ENCODE measurements around the gene SLC13A3.

The SLC13A3 gene

DNA sequence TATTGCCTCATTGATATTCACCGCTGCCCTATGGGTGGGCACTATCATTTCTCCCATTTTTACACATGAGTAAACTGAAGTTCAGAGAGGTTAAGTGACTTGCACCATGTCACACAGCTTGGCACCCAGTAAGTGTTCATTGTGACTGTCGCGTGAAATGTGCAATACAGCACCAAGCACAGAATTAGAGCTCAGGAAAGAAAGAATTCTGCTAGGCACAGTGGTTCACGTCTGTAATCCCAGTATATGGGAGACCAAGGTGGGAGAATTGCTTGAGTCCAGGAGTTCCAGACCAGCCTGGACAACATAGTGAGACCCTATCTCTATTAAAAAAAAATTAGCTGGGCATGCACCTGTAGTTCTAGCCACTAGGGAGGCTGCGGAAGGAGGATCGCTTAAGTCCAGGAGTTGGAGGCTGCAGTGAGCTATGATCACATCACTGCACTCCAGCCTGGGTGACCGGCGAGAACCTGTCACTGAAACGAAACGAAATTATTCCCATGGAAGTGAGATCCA is 626 bp downstream of the SLC13A3 start:
- DNase-seq, result no peak

DNA sequence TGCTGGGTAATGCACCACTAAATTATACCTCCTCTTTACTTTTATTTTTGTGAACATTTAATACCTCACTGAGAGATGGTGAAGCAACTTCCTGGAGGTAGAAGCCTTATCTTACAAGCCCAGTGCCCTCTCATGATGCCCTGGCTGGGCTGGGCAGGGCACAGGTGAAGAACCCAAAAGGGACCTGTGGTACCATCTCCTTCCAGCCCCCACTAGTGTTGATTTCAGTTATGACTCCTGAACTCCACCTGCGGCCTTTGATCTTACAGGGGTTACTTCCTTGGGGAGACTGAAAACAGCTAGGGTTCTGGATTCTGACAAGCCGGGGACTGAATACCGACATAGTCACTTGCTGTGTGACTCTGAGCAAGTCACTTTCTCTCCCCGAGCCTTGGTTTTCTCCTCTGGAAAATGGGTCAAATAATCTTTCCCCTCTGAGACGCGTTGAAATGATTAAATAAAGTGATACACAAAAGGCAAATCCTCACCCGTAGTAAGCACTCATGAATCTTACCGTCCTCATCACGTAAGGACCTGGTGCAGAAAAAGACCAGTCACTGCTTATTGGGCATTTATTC is 1.2 kb downstream of the SLC13A3 start:
- DNase-seq, result no peak

DNA sequence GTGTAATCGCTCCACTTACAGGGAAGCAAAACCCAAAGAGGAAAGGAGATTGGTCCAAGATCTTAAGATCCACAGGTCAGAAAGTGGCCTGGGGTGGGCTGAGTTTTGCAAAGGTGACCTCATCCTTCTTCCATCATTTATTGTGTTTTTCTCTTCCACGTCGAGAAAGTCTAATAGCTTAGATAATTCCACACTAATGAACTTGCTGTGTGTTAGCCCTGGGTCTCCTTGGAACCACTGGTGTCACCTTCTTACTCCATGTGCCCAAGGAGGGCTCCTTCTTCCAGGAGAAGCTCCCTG is 1.7 kb downstream of the SLC13A3 start:
- no peak for DNase-seq

DNA sequence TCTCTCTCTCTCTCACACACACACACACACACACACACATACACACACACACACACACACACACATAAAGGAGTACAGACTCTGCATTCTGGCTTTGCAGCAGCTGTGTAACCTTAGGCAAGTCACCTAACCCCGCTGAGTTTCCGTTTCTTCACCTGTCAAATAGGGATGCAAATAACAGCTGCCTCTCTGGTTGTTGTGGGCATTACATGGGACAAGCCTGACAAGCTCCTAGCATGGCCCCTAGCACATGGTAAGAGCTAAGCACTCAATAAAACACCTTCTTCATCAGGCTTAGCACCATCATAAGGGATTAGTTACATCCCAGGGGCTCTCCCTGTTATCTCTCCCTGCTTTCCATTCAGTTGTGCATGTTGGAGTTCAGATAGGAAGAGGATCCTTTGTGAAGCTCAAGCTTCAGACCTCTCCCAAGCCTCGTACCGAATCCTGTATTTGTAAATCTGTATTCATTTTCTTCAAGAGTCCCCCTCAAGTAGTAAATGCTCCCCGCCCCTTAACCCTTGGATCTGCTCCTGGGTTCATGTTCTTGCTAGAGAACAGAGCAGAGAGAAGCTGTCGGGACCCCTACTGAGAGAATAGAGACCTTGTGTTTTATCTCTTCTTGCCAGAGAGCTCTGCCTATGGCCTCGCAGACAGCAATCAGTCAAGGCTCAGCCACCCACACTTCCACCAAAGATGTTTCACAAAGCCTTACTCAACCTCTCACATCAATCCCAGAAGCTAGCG is 2.2 kb downstream of the SLC13A3 start:
- no peak for DNase-seq

DNA sequence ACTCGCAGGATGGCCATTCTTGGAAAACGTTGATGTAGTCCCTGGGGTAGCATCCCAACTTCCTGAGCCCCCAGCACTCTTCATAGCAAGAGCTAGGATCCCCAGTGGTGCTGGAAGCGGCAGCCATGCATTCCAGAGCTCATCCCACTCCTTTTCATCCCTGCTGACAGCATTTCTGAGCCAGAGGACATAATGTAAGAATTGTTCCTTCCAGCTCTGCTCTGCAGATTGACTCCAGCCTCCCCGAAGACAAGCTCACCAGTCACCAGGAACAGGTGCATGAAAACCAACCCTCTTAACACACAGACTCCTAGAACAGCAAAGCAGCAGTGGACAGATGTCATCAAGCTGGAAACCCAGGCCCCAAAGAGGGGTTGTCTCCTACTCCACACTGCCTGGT is 3.8 kb downstream of the SLC13A3 start:
- no peak for DNase-seq

DNA sequence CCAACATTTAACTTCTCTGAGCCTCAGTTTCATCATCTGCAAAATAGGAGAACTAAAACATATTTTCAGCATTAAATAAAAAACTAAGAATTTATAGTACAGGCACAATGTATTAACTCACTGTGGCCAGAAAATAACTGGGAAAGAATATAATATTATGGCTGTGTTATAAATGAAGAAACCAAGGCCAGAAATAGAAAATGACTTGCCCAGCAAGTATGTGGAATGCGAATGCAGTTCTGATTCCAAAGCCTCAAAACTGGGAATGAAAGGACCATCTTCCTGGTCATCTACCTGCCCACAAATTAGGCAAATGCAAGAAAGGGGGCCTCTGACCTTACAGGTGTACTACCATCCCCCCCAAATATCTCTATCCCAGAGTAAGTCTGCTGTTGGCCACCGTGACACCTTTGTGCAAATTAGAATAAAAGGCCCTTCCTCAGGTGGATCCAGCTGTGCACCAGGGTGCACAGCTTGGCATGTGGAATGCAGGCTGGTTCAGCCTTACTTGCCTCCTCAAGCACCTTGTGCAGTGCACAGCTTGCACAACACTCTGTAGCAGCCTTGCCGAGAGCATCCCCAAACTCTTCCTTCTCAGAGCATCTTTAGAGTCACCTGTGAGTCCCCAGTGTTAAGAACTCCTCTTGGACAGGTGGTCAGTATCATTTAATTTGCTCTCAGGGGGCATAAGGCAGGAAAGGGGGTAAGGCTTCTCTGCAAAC is 4.4 kb downstream of the SLC13A3 start:
- no peak for DNase-seq

DNA sequence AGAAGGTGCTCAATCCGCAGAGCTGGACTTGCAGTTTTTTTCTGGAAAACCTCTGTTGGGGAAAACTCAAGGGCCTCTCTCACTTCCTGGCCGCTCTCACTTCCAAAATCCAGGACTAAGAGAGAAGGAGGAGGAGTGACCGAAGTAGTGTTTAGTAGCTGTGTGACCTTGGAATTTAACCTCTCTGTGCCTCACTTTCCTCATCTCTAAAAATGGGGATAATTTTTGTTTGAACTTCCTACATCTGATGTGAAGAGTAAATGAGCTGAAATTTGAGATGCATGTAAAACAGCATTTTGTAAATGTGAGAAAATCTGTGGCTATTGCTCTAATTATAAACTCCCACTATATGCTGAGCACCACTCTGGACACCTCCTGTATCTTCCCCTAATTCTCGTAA is 5.1 kb downstream of the SLC13A3 start:
- no peak for DNase-seq

DNA sequence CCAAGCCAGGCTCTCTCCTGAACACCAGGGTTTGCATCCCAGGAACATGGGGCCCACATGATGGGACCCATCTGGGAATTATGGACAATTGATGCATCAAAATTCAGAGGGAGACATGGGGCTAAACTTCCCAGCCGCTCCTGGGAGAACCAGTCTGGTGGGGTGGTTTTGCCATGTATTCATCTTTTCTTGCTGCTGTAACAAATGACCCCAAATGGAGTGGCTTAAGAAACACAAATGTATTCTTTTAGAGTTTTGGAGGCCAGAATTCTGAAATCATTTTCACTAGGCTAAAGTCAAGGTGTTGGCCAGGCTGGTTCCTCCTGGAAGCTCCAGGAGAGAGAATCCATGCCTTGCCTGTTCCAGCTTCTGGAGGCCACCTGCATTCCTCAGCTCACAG is 6.5 kb downstream of the SLC13A3 start:
- DNase-seq, result no peak

DNA sequence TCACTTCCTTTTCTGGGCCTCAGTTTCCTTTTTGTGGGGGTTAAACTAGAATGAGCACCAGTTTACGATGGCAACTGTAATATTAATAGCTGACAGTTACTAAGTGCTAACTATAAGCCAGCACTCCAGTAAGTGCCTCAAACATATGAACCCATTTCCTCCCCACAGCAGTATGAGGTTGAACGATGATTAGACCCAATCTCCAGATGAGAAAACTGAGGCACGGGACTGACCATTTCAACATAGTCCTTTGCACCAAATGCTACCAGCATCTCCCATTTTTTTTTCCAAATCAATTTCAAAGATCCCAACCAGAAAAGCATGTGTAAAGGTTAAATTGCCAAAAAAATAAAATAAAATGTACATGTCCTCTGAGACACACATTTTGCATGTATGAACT is 7.1 kb downstream of the SLC13A3 start:
- no peak for DNase-seq

DNA sequence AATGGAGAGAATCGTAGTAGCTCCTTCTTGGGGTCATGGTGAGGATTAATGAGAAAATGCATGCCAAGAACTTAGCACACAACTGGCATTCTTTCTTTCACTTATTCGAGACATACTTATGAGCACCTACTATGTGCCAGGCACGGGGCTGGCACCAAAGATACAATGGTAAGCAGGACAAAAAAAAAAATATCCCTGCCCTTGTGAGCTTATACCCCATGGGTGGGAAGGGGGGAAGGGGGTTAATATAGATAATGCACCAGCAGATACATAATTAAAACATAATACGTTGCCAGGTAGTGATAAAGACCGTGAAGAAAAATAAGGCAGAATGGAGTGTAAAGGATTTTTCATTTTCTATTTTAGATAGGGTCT is 8.3 kb downstream of the SLC13A3 start:
- no peak for DNase-seq

DNA sequence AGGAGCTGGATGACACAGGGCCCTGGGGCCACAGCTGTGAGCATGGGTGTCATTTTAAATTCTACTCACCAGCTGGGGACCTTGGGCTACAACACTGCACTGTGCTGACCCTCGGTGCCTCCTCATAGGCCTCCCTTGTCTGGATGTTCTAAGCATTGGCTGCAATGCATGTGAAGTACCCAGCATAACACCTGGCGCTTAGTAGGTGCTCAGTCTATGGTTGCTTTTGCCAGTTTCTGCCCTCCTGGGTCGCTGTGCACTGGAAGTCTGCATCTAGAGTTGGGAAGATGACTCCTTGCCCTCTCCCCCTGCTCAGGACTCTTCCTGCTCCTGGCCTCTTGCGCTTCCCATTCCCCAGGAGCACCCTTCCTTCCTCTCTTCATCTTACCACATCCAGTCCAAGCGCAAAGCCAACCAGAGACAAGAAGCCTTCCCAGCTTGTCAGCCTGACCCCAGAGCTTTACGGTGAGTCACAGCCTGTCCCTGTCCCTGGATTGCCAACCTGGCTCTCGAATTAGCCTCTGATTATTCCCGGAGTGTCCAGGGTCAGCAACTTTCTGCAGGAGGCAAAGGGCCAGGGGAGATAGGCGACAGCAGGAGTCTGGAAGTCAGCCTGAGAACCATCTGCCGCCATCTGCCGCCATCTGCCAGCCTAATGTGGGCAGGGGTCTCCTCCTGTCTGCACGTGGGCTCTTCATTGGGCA is 8.8 kb downstream of the SLC13A3 start:
- DNase-seq, result no peak

DNA sequence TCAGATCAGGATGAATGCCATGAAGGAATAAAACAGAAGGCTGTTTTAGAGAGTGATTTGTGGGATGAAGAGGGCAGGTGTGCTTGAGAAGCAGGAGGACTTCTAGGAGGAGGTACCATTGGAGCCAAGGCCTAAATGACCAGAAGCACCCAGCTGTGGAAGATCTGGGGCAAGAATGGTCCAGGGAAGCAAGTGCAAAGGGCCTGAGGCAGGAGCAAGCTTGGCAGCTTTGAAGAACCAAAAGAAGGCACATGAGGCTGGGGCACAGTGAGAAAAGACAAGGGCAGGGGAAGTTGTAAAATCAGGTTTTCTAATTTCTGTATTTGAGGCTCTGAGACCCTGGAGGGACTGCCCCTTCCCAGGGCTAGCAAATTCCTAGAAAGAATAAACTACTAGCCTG is 9.8 kb downstream of the SLC13A3 start:
- DNase-seq, result no peak

DNA sequence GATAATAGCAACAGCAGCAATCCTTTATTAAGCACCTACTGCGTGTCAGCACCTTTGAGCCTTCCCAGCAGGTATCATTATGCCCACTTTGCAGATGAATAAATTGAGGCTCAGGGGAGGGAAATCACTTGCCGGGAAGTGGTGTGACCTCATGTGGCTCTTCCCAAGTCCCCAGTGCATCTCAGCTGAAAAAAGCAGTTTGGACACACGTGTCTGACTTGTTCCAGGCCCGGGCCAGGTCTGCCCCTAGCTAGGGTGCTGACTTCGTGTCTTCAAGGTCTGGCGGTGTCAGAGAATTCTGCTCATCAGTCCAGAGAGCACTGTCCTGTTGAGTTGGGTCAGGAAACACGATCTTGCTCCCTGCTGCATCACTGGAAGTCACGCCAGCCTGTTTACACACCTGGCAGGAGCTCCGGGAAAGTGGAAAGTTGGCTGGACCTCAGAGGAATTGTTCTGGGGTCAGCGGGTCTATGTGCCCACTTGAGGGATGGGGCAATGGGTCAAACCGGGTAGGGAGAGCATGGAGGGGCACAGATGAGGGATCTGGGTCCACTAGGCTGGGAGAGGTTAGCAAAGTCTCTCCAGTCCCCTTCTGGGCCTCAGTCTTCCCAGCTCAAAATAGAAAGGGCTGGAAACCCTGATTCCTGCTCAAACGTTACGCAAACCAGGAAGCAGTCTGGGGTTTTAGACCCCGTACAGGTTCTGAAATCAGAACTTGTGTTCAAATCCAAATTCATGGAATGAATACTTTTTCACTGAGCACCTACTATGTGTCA is 10.5 kb downstream of the SLC13A3 start:
- no peak for DNase-seq

DNA sequence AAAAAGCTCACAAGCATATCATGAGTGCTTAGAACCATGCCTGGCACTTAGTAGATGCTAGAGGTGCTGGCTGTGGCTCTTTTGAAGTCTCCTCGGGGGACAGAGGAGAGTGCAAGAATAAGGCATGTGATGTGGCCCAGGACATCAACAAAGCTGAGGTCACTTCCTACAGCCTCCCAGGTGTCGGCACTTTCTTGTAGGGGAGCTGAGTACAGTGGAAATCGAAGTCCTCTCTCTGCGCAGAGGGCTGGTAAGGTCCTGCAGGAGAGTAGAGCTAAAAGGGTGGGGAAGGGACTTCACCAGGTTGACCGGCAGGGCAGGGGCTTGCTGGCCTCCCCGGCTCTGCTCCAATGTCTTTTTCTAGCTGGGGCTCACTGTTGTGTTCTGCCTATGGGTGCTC is 11.2 kb downstream of the SLC13A3 start:
- DNase-seq, result no peak

DNA sequence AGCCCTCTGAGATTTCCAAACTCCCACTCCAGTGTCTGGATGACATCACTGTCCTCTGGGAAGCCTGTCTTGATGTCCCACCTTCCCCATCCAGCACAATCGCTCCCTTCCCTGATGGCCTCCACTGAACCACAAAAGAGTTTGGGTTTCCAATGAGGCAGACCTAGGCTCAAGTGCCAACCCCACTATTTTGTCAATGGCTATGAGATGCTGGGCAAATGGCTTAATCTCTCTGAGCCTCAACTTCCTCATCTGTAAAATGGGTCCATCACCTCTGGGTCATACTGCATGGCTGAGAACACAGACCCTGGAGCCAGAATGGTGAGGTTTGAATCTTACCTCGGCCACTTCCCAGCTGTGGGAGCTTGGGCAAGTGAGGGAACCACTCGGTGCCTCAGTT is 11.7 kb downstream of the SLC13A3 start:
- no peak for DNase-seq

DNA sequence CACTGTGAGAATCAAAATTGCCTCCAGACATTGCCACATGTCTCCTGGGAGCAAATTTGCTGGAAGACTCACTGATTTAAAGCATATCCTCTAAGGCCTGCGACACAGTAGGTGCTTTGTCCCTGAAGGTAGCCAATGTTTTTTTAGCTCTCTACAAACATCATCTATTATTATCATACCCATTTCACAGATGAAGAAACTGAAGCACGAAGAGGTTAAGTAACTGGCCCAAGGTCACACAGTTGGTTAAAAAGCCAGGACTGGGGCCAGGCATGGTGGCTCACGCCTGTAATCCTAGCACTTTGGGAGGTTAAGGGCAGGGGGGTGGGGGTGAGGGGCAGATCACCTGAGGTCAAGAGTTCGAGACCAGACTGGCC is 12.4 kb downstream of the SLC13A3 start:
- DNase-seq, result no peak

DNA sequence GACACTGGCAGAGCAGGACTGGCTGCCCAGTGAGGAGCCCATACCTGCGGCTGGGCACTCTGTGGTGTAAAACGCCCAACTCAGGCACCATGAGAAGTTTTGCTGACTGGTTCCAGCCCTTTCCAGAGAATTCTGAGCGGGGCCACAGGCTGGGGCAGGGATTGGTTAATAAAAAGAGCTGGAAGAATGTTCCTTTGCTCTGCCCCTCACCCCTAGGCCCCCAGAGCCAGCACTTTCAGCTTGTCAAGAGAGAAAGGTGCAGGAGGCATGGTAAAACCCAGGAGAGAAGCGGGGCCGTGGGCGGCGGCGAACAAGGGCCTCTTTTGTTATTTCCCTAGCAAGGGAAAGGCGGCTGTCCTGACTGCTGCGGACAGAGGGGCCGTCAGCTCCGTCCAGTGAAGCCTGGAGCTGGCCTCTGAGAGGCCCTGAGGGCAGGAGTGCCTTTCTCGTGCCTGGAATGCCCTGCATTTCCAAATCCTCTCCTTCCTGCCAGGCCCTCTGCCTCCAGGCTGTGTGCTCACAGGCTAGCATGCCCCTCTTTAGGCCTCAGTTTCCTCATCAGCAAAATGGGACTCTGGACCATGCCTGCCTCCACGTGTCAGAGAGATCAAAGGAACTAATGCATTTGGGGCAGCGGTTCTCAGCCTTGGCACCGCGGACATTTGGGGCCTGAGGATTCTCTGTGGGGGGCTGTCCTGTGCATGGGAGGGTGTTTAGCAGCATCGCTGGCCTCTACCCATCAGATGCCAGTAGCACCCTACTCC is 12.9 kb downstream of the SLC13A3 start:
- no peak for DNase-seq

DNA sequence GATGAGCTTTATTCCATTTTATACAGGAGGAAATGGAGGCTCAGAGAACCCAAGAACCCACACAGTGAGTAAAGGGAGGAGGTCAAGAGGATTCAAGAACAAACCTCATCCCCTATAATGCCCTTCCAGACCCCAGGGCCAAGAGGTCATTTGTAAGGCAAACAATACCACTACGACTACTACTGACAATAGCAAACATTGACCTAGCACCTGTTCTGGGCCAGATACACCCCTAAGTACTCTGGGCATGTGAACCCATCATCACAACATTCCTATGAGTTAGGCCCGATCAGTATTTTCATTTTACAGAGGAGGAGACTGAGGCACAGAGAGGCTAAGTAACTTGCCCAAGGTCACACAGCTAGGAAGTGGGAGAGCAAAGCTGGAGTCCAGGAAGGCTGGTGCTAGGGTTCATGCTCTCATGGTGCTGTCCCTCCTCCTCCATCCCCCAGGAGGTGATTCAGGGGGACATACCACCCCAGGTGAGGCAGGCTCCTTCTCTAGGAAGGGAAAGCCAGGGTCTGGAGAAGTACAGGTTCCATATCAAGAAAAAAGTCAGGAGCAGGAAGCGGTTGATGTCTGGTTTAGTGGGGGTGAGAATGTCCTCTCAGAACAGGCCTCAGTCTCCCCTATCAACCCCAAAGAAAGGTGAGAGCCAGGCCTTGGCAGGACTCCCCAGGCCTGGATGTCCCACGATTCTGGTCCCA is 13.7 kb downstream of the SLC13A3 start:
- no peak for DNase-seq

DNA sequence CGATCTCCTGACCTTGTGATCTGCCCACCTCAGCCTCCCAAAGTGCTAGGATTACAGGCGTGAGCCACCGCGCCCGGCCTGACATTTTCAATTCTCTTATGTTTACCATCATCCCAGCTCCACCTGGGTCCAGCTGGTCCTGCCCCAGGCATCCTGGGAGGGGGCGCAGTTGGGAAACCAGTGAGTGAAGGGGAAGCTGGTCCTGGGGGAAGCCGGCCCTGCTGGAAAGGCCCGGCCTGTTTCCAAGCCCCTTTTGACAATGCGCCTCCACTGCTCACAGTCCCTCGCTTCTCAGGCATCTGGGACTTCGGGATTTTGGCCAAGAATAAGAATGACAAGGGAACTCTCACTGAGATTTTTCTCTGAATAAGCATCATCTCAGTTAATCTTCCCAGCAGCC is 14.2 kb downstream of the SLC13A3 start:
- DNase-seq, result no peak

DNA sequence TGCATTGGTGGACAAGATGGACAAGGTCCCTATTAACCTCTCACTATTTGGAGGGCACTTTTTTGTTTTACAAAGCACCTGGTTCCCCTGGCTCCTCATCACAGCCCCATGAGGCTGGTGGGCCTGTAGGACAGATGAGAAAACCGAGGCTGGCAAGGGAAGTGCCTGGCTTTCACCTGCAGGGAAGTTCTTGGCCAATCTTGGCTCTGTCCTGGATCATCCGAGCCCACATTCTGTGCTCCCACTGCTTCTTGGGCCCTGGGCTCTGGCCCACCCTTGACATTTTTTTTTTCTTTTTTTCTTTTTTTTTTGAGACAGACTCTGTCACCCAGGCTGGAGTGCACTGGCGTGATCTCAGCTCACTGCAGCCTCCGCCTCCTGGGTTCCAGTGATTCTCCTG is 14.7 kb downstream of the SLC13A3 start:
- DNase-seq, result no peak

DNA sequence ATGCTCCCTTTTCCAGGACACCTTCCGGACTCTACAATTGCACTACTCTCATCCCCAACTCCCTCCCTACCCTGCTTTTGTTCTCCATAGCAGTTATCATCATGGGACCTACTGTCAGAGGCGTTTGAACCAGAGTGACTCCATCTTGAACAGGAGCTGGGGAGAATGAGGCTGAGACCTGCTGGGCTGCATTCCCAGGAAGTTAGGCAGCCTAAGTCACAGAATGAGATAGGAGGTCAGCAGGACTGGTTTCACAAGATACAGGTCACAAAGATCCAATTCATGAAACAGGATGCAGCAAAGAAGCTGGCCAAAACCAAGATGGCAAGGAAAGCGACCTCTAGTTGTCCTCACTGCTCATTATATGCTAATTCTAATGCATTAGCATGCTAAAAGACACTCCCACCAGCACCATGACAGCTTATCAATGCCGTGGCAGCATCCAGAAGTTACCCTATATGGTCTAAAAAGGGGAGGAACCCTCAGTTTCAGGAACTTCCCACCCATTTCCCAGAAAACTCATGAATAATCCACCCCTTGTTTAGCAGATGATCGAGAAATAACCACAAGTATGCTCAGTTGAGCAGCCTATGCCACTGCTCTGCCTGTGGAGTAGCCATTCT is 15.6 kb downstream of the SLC13A3 start:
- DNase-seq, result no peak
